NK-92 treated with Interleukin-12 subunit alpha and Interleukin-12 subunit beta, amount 100 ng/mL, for 24 hours (cell line): Measurements from ENCODE around the gene ZRANB2.

Experiments used
- DNase-seq: peaks from one replicate; lab custom pipeline; 2025; lab: John Stamatoyannopoulos, UW

ZRANB2 gene, protein sequence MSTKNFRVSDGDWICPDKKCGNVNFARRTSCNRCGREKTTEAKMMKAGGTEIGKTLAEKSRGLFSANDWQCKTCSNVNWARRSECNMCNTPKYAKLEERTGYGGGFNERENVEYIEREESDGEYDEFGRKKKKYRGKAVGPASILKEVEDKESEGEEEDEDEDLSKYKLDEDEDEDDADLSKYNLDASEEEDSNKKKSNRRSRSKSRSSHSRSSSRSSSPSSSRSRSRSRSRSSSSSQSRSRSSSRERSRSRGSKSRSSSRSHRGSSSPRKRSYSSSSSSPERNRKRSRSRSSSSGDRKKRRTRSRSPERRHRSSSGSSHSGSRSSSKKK

DNA sequence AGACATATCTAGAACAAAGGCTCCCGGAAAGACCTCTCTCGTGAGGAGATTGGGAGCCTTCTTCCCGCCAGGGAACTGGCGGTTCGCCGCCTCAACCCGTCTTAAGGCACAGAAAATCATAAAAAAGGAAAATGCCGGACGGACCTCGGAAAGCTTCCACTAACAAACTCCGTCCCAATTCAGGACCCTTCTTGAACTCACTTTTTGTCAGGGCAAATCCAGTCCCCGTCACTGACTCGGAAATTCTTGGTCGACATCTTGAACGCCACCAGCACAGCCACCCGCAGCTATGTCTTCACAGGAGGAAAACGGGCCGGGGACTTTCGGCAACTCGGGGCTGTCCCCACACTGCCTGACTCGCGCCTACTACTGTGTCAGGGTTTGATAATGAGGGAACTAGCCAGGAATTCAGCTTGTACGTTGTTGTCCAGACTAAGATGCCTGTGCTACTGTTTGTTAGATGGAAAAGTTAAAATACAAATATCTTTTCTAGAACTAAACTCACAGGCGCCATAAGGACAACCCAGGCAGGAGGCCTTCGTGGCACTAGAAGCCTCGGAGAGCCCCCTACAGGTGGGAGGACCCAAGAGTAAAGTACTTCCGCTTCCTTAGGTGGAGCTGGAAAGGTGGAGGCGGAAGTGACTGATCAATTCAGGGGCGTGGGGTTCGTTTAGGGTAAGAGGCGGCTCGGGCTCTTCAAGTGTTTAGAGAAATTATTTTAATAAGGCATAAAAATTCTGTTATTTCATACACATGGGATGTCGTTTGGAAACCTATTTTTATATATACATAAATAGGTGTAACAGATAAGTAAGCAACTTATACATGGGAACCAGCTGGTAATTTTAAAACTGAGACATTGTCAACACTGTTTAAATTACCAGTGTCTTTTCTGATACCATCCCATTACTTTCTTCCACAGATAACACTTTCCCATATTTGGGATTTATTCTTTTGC, at the start of gene ZRANB2:
ZRANB2 (minus strand) TSS at position 297 of the 958 bp plus-strand sequence; CDS start at position 257, 40 bp downstream.
- DNase-seq: peak; percentile 84

DNA sequence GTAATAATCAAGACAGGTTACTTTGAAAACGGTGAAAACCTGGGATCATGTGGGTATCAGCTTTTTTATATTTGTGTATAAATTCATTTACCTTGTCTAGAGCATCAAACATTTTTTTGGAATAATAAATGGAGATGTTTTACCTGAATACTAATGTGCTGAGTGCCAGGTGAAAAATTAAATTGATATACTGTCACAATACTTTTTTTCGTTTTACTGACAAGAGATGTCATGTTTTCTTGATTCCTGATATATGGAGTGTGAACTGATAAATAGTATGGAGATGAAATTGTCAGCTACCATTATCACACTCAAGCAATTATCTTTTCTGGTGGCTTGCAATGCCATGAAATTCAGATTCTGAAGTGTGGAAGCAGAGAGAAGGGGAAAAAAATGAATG, 47.2 kb upstream of the ZRANB2 start:
- DNase-seq: no peak

DNA sequence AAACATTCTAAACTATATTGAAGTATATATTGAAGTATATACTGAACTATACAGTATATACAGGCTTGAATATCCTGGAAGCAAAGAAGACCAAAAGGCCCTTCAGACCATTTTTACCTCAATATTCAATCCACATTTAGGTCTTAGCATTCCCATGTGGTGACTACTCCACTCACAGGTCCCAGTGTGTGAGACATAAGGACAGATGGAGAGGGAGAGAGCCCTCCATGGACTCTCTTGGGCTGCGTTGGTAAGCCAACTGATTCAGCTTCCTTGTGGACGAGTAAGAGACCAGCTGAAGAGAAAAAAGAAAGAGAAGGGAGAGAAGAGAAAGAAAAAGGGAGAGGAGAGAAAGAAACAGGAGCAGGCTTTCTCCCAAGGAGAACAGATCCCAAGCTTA, 37.3 kb upstream of the ZRANB2 start:
- no peak for DNase-seq

DNA sequence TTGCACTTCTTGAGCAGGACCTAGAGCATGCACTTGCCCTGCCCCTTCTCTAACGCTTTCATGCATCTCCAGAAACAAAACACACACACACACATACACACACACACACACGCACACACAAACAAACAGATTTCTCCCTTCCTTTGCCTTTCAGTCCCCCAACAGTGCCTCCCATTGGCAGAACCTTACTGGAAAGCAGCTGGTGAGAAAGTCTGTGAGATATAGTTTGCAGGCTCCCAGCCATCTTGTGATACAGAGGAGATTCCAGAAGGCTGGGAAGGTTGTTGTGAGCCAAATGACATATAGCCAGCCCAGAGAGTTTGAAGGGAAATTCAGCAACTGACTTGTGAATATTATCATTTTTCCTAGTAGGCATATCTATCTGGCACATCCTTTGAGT, 35.9 kb upstream of the ZRANB2 start:
- DNase-seq: no peak

DNA sequence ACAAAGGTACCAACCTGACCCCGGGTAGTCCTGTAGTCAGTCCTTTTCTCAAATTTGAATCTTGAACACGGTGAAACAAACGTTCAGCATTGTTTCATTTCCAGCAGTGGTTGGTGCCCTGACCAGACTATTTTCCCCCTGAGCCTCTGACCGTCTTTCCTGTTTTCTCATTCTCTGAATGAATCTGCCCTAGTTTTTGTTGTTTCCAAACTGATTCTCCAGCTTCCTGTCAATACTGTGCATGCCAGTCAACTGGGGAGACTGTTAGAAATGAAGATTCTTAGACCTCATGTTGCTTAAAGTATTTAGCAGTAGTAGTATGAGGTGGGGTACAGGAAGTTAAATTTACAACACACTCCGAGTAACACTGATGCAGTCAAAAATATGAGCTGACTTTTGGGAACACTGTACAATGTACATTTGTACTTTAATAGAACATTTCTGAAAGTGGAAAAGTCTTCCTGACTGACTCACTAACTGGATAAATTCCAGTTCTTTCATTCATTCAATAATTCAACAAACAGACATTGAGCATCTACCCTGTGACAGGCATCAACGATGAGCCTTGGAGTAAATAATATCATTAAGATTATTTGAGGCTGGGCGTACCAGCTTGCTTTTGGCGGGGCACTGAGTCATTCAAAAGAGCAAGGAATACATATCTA, 26.0 kb upstream of the ZRANB2 start:
- DNase-seq: no peak

DNA sequence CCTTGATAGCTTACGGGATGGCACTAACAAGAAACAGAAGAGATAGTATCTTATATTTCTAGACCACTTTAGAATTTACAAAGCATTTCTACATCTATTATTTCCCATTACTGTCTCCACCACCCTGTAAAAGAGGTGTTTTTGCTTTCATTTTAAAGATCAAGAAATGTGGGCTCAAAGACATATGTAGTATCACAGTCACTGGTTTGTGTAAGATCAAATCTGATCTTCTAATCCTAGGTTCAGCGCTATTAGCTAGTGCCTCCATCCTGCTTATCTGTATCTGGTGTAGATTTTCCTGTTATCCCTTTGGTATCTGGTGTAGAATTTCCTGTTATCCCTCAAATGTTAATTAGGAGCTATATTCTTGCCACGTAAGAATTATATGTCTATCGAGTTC, 23.6 kb upstream of the ZRANB2 start:
- DNase-seq: no peak

DNA sequence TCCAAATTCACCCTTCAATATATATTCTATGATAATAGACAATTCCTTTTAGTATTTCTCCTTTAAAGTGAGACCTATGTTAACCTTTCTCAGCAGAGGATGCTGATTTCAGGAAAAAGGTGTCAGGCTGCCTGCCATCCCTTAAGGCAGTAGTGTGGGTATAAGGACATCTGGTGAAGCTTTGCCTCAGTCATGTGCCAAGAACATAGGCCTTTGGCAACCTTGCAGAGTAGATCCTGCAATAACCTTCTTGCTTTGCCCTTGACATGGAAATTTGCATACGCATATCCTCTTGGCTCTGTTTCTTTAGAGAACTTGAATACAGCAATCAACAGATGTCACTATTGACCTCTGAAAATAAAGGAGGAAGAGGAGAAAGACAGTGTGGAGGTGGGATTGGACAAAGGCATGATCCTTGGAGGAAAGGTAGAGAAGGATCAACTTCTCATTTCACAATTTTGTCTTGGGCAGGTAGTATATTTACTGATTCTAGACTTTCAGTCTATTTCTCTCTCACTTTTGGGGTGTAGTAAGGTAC, 21.1 kb upstream of the ZRANB2 start:
- DNase-seq: no peak

DNA sequence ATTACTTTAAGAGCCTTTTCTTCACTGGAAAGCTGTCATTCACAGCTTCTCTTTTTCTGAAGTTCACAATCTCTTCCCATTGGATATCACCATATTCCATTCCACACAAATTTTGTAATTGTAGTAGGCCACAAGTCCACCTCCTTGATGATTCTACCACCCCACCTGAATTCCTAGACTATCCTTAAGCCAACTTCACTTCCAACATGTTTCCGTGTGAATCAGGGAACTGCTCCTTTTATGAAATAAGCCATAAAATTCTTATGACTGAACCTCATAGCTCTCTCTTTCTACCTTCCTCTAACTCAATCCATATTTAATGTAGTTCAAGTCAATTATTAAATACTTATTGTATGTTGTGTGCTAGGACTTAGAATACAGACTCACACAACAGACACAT, 16.6 kb upstream of the ZRANB2 start:
- DNase-seq: no peak

DNA sequence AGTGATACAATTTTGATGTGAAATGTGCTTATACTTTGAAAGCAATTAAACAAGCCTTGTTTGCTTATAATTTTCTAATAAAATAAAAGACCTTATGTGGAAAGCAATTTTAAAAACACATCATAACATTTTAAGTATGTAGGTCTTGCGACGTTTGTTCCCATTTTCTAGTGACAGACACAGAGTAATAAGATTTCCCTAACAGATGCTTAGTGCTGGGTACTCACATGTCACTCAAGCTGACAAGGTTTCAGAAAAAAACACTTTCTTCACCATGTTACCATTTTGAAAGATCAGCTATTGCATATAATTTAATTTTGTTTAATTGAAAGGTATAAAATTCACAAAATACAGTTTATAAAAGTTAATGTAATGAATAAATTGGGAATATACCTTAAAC, 14.1 kb upstream of the ZRANB2 start:
- DNase-seq: no peak

DNA sequence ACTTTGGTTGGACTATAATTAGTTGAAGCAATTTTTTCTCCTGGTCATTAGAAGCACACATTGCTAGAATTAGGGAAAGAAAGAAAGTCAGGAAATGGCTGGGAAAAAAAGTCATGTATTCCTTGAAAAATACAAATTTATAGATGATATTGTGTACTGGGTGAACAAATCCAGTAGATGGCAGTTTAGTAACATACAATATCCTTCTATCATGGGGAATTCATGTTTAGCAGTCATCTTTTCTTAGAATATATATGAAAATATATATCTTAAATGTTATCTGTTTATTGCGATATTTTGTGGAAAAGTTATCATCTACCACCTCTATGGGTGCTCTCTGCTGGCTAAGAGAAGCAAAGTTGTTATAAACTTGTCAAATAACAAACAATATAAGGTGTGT, 13.1 kb upstream of the ZRANB2 start:
- no peak for DNase-seq

DNA sequence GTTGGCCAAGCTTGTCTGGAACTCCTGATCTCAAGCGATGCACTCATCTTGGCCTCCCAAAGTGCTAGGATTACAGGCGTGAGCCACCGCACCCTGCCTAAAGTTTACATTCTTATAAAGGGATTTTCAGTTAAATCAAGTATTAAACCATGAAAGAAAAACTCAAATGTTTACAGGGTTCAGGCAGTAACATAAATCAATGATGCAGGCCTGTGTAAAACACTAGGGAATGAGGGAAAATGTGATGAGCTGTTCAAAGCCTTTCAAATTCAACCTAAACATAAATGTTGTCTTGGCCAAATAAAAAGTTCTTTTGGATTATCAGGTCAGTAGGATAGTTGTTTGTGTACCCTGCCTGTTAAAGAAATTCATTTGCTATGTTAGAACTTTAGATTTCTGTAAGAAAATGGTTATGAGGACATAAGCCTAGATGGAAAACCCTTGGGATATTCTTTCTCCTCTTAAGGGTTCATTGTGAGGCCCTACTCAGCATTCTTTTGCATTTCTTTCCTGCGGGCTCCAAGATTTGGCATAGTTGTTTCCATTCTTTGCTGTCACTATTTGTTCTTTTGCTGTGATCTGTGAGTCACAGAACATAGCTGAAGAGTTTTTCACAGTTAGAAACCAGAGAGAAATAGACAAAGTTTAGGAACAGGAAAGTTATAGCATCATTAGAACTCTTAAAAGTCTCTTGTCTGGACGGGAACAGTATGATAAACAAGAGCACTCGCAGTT, 8.9 kb upstream of the ZRANB2 start:
- no peak for DNase-seq

DNA sequence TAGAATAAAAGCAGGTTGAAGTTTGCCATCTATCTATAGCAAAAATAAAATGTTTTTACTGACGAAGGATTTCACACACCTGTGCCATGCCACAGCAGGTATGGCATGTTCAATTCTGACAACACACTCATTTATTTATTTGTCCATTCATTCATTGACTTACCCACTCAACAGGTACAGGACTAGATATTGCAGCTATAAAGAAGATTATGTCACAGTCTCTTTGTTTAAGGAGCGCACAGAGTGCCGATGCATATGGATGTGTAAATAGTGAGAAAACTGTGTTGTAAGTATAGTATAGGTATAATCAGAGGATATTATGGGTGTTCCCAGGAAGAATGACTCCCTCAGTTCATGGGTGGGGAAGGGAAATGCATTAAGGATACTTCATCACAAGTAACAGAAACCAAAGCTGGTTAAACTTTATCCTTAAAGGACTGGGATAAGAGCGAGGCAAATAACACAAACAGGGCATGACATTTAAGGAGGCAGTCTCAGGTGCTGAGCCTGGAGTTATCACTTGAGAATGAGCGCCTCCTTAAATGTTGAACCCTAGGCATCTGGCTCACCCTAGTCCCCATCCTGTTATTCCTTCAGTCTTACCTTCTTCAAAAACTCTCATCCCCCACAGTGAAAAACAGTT, 7.9 kb upstream of the ZRANB2 start:
- no peak for DNase-seq

DNA sequence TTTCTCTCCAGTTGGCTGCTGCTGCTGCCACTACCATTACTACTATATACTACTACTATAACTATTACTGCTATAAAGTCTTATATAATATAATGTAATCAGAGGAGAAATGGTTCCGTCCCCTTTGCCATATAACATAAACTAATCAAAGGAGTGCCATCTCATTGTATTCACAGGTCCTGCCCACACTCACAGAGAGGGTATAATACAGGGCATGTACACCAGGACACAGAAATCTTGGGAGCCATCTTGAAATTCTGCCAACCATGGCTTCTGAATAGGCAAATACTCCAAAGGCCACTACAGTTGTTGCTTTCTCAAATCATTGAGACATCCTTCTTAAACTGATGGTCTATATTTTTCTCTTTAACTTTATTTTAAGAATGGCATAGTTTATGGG, 6.9 kb upstream of the ZRANB2 start:
- DNase-seq: no peak

DNA sequence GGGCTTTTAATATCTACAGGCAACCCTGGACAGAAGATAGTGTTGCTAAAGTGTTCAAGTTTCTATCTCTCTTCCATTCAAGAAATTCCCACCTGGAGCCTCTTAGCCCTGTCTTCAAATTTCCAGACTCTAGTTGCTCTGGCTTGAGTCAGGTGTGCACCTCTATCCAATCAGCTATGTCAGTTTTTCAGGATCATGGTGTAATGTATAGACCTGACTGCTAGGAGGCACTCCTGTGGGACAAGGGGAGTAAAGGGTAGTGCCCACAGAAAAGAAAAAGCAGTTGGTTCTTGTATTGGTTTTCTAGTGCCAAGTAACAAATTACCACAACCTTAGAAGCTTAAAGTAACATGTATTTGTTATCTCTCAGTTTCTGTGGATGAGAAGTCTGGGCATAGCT, 6.2 kb upstream of the ZRANB2 start:
- DNase-seq: no peak

DNA sequence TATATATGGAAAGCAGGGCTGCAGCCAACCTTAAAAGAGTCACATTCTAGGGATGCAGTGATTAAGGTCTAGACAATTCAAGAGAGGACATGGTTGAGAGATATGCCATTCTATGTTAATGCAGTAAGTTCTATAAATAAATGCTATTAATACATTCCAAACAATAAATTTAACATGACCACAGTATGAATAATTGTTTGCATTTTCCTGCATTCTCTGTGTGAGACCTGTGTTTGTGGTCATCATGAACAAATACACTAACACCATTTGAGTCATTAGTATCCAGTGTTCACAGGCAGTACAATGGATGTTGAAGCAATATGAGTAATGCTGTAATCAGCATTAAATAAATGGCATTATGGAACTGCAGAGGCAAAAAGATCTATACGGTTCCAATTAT, 5.5 kb upstream of the ZRANB2 start:
- no peak for DNase-seq

DNA sequence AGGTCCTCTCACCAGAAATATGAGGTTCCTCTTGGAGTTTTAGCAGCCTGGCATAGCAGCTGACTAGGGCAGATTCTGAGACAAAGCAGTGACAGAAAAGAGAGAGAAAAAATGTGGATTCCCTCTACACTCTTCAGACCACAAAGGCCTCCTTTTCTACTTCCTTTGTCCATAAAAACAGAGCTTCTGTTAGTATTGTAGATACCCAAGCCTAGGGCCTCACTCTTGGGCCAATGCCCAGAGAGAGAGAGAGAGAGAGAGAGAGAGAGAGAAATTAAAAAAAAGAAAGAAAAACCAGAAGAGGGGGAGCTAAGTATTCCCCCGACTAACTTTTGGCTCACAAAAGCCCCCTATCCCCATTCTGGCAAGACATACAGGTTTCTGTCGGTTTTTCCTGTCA, 2.4 kb upstream of the ZRANB2 start:
- no peak for DNase-seq

DNA sequence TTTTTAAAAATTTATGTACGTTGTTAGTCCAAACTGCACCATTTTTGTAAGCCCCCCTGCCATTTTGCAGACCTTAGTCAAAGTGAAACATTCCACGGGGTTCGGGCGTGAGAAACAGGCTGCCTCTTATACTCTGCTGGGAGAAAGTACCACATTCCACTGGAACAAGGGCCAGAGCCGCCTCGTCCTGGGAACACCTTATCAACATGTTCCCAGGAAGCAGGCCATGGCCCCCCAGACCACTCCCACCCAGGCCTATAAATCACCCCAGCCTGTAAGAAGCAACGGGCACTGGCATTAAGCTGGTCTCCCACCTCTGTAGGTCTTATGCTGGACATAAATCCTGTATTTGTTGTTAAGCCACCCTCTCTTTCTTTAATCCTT, 854 bp upstream of the ZRANB2 start:
- DNase-seq: no peak

DNA sequence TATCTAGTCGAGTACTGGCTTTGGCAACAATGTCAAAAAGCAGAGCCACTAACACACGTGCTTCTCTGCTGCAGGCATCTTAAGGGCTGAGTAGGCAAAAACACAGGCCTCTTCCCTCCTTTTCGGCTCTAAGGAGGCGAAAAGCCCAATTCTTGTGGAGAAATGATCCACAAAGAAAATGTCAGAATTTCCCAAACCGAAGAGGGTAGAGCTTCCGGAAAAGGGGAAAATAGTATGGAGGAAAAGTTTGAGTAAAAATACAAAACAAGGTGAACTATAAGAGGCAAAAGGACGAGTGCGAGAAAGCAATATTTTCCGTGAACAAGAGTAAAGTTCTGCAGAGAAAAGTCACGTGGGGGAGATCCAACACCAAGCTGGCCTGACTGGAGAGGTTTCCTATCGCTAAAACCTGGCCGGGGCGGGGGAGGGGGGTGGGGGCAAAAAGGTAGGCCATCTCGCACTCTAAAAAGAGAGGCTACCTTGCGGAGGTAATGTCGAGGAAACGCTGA, 551 bp downstream of the ZRANB2 start:
- peak; percentile 17 for DNase-seq

DNA sequence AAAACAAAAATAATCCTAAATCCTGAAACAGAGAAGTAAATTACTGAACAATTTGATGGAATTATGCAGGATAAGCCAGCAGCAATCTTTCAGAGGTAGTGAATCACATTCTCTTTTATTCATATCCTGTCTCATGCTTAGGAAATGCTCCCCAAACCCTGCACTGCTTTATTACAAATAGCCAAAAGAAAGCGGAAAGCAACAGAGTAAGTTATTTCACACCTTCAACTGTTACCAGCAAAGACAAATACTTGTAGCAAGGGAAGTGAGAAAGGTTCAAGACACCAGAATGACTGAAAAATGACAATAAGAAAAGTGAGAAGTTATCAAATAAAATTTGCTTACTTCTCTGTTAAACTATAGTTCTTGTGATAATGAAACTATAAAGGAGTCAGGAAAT, 6.2 kb downstream of the ZRANB2 start:
- no peak for DNase-seq

DNA sequence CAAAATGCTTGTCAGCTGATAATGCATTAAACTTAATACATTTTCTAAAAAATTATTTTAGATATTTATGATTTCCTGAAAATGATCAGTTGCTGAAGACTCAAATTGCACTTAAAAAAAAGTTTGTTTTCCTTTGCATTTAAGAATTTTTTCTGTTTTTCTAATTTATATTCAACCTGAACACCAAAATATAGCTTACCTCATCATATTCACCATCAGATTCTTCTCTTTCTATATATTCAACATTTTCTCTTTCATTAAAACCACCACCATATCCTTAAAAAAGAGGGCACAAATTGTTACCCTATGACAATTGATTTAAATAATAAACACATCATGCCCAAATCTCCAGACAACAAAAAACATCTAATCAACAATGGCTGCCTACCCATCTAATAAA, 8.6 kb downstream of the ZRANB2 start:
- no peak for DNase-seq

DNA sequence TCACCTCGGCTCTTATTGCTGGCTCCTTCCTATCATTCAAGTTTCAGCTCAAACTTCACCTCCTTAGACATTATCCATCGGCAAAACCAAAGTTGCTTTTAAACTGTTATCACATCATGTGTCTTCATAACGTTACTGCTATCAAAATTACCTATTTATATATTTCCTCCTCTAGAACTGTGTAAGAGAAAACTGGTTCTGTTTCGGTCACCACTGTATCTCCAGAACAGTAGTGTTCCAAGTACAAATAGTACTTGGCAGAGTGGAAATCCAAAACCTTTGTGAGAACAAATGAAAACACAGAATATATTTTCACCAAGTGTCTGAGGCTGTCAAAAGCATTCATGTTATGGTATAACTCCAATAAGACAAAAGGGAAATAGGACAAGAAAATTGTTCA, 9.1 kb downstream of the ZRANB2 start:
- DNase-seq: no peak
